ENCODE data around the gene UMAD1.

UMAD1 gene

GRCh38 chr7:7766671-7767070 lies 126.1 kb downstream of the UMAD1 start:
- no peak for DNase-seq (ENCODE audit: low spot score)

- DNase-seq (ENCODE audit: low spot score): no peak
Observed at GRCh38 chr7:7768977-7769709, 128.6 kb downstream of the UMAD1 start.

- DNase-seq (ENCODE audit: low spot score): no peak
Observed at GRCh38 chr7:7769710-7770627, 129.4 kb downstream of the UMAD1 start.

GRCh38 chr7:7771452-7771851 lies 130.9 kb downstream of the UMAD1 start:
- no peak for DNase-seq (ENCODE audit: low spot score)

- no peak for DNase-seq (ENCODE audit: low spot score)
Observed at GRCh38 chr7:7772397-7772821, 131.9 kb downstream of the UMAD1 start.

GRCh38 chr7:7773334-7774309 lies 133.1 kb downstream of the UMAD1 start:
- DNase-seq (ENCODE audit: low spot score): no peak

GRCh38 chr7:7779888-7780287 lies 139.3 kb downstream of the UMAD1 start:
- no peak for DNase-seq (ENCODE audit: low spot score)

- no peak for DNase-seq (ENCODE audit: low spot score)
Observed at GRCh38 chr7:7783001-7783400, 142.4 kb downstream of the UMAD1 start.

- peak; percentile 50 for DNase-seq (ENCODE audit: low spot score)
Observed at GRCh38 chr7:7785344-7785973, 144.9 kb downstream of the UMAD1 start.

- no peak for DNase-seq (ENCODE audit: low spot score)
Observed at GRCh38 chr7:7786595-7786994, 146.0 kb downstream of the UMAD1 start.

- DNase-seq (ENCODE audit: low spot score): no peak
Observed at GRCh38 chr7:7789551-7789988, 149.0 kb downstream of the UMAD1 start.

- no peak for DNase-seq (ENCODE audit: low spot score)
Observed at GRCh38 chr7:7790041-7790741, 149.6 kb downstream of the UMAD1 start.

- DNase-seq (ENCODE audit: low spot score): no peak
Observed at GRCh38 chr7:7791523-7791922, 151.0 kb downstream of the UMAD1 start.

GRCh38 chr7:7792056-7792455 lies 151.5 kb downstream of the UMAD1 start:
- DNase-seq (ENCODE audit: low spot score): no peak

GRCh38 chr7:7793249-7793648 lies 152.7 kb downstream of the UMAD1 start:
- no peak for DNase-seq (ENCODE audit: low spot score)

GRCh38 chr7:7793921-7794320 lies 153.4 kb downstream of the UMAD1 start:
- DNase-seq (ENCODE audit: low spot score): no peak

GRCh38 chr7:7795203-7795602 lies 154.7 kb downstream of the UMAD1 start:
- no peak for DNase-seq (ENCODE audit: low spot score)

- no peak for DNase-seq (ENCODE audit: low spot score)
Observed at GRCh38 chr7:7795630-7796121, 155.1 kb downstream of the UMAD1 start.

GRCh38 chr7:7798510-7798909 lies 158.0 kb downstream of the UMAD1 start:
- DNase-seq (ENCODE audit: low spot score): no peak

GRCh38 chr7:7799138-7799537 lies 158.6 kb downstream of the UMAD1 start:
- no peak for DNase-seq (ENCODE audit: low spot score)

- DNase-seq (ENCODE audit: low spot score): no peak
Observed at GRCh38 chr7:7802531-7802930, 162.0 kb downstream of the UMAD1 start.
